HG03060 (cell line): Measurements from ENCODE around the gene TRIP12.
"Not testable (repeated sequence)": the region's sequence is repeated elsewhere in the genome, so short reads cannot be mapped to it uniquely, and the experiment has no call there.

ENCODE experiments used
- ATAC-seq: cut with Tn5 transposase; IDR thresholded peaks from one replicate; pipeline ENCODE4 v1.9.1; 2021; ENCODE audit warnings: low read depth, moderate number of reproducible peaks; ENCODE audit not compliant: unreplicated experiment

The TRIP12 gene

DNA sequence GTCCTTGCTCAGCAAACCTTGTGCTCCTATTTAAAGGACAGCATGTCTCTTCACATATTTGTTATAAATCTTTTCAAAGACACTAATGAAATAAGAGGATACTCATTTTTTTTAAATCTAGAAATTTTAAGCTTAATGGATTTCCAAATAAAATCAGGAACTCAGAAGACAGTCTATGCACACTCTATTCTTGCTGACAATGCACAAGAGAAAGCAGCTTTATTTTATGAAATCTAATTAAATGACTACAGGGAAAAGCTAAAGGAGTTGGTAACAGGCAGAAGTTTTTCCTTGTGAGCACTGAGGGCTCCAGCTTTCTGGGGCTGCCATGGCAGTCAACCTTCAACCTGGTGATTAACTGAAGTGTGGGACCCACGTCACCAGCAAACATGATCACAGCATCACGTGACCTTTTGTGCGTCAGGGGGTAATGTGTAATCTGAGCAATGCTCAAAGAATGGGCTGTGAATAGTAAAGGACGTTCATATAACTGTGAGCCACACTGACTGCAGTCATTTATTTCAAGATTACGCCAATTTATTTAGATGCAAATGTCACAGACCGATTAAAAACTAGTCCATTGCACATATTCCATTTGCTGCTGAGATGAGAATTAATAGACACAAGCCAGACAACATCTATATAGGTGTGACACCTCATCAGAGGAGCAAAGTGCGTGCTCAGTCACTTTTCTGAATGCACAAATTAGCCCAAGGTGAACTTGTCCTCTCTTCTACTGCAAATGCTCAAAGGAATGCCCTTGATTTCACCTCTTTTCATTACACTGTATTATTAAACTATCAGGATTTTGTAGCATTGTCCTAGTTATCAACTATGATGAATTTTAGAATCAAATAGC lies 195.9 kb downstream of the TRIP12 start:
- ATAC-seq: no peak

DNA sequence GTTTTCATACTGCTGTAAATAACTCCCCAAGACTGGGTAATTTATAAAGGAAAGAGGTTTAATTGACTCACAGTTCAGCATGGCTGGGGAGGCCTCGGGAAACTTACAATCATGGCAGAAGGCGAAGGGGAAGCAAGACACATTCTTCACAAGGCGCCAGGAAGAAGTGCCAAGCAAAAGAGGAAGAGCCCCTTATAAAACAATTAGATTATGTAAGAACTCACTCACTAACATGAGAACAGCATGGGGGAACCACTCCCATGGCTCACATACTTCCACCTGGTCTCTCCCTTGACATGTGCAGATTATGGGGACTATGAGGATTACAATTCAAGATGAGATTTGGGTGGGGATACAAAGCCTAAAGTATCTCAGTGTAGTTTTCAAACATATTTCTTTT lies 198.6 kb downstream of the TRIP12 start:
- not testable (repeated sequence) for ATAC-seq

DNA sequence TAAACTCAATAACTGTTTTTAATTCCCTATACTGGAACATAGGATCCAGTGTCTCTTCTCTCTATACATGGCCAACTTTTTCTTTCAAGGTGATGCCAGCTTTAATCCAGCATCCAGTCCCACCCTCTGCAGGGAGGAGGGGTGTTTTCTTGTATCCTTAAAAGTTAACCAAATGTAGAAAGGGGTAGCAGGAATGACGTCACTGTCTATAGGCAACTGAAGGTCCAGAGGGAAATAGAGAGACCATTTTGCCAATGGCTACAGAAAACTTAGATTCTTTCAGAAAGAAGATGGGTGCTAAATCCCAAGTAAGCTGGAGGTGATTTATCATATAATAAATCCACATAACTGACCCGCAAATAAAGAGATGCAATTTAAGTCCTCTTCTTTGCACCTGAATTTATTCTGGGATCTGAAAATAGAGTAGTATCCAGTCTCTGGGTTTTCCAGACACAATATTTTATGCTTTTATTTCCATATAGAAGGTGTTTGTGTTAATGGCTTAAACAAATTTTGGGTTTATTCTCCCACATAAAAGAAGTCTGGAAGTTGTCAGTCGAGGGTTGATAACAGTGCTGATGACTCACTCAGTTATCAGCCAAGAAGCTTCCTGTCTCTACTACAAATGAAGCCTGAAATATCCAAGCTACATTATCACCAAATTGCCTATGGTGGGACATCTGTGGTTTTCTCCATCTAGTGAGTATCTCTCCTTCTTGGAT lies 201.7 kb downstream of the TRIP12 start:
- ATAC-seq: no peak

DNA sequence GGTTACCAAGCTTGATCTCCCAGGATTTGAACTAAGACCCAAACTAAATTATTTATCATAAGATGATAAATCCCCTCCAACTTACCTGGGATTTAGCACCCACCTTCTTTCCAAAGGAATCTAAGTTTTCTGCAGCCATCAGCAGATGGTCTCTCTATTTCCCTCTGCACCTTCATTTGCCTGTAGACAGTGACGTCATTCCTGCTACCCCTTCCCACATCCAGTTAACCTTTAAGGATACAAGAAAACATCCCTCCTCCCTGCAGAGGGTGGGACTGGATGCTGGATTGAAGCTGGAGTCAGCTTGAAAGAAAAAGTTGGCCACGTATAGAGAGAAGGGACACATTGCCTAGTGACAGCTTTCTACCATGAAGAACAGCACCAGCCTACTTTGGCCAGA lies 203.8 kb downstream of the TRIP12 start:
- ATAC-seq: no peak

DNA sequence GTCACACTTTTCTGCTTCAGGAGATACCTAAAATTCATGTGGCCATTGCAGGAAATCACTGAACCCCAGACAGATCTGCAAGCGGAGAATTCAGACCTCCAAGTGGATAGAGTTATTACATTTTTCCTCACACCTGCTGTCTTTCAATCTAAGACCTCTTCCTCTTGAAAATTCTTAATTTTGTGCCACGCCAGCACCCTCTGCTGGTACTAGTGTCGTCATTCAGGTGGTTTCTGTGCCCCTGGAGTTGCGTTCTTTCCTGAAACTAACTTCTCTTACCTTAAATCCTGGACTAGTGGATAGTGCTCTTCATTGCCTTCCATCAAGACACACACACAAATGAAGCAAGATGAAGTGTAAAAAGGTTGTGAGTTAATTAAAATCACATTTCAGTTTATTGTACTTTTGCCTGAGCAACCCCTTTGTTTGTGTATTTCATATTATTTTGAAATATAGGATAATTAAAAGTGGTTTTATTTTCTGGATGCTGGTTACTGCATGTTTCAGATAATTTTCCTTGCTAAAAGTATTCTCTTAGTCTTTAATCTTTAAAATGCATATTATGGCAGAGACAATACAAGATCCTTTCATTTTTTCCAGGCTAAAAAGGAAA lies 205.8 kb downstream of the TRIP12 start:
- no peak for ATAC-seq

DNA sequence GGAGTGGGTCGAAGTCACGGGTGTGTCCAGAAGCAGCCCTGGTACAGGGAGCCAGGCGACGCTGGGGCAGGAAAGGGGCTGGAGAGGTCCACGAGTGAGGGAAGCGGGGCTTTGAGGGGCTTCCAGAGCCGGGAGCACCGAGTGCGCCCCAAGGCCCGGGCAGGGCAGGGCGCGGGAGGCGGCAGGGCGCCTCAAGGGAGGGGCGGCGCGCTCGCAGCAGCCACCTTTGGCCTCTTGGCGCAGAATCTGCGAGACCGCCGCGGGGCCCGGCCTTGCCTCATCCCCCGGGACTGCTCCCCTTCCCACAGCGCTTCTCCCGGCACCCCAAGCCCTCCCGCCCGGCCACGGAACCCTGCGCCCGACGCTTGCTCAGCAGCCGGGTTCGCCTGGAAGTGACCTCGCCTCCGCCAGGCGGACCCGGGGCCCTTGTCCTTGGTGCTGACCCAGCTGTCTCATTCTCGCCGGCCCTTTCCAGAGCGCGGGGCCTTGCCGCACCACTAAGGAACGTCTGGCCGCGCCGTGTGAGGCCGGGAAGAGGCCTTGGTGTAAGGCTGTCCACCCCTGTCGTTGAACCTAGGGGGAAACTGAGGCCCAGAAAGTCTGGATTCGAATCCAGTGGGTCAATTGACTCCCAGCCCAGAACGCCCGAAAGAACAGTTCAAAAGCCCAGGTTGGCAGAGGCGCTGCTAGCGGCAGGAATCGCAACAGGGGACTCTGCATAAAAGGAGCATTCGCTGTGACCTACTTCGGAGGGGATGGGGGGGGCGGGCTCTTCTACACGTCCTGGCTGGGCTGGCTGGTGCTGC lies 206.9 kb downstream of the TRIP12 start:
- no peak for ATAC-seq

DNA sequence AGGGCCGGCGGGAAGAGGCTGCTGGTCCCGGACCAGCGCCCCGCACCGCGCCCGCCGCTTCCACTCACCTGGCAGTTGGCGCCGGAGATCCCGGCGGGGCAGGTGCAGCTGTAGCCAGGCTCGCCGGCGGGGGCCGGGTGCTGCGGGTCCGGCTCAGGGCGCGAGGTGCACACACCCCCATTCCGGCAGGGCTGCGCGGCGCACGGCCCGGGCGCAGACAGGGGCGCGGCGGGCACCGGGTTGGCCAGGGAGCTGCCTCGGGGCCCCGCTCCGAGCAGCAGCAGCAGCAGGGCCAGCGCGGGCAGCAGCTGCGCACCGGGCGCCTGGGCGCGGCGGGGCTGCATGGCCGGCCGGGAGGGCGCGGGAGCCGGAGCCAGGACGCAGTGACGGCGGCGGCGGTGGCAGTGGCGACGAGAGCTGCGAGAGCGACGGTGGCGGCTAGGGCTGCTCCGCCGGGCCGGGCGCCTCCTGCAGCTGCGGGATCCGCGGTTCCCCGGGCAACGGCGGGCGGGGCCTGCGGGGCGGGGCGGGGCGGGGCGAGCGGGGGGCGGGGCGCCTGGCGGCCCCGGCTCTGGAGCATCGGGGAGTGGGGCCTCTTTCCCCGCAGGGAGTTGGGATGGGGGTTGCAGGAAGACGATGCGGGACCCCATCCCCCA lies 207.6 kb downstream of the TRIP12 start, which contains the start of gene DNER:
Gene DNER (minus strand): TSS at position 476 of the 656 bp plus-strand sequence. CDS start 132 bp downstream, at position 344.
- no peak for ATAC-seq
